Loucy (cell line): Measurements from ENCODE around the gene ZNF280B.

ENCODE experiments used
- H2AFZ ChIP-seq: fragments of 200-600 bp; sonication (generic); 2 replicates; pipeline ENCODE4 v1.6.0; 2016; ENCODE audit warnings: antibody characterized with exemption, mild to moderate bottlenecking, low read length, moderate library complexity
- H3F3A ChIP-seq: fragments of 200-600 bp; 2 replicates; pipeline ENCODE4 v1.6.0; 2016; ENCODE audit warnings: antibody characterized with exemption, low read depth, mild to moderate bottlenecking
- H3K27me3 ChIP-seq: fragments of 200-600 bp; sonication (generic); 2 replicates; pipeline ENCODE4 v1.6.1; 2014; ENCODE audit warnings: low read length, mild to moderate bottlenecking; ENCODE audit not compliant: insufficient read depth, poor library complexity, severe bottlenecking
- H3K36me3 ChIP-seq: fragments of 200-600 bp; sonication (generic); 2 replicates; pipeline ENCODE4 v1.6.1; 2016; ENCODE audit warnings: low read length; ENCODE audit not compliant: insufficient read depth
- H3K4me1 ChIP-seq: fragments of 200-600 bp; sonication (generic); 2 replicates; pipeline ENCODE4 v1.5.1; 2014; ENCODE audit warnings: low read length, mild to moderate bottlenecking; ENCODE audit not compliant: insufficient read depth, poor library complexity, severe bottlenecking
- H3K4me2 ChIP-seq: fragments of 200-600 bp; sonication (generic); 2 replicates; pipeline ENCODE4 v1.6.0; 2014; ENCODE audit warnings: antibody characterized with exemption, low read length, low read depth, mild to moderate bottlenecking; ENCODE audit not compliant: poor library complexity, severe bottlenecking
- H3K4me3 ChIP-seq: fragments of 200-600 bp; sonication (generic); 2 replicates; pipeline ENCODE4 v1.5.1; 2014; ENCODE audit warnings: low read length, mild to moderate bottlenecking, mixed read lengths; ENCODE audit not compliant: poor library complexity, severe bottlenecking
- H3K79me2 ChIP-seq: fragments of 200-600 bp; sonication (generic); 2 replicates; pipeline ENCODE4 v1.6.1; 2014; ENCODE audit warnings: low read length; ENCODE audit not compliant: insufficient read depth
- H3K9ac ChIP-seq: fragments of 200-600 bp; sonication (generic); 2 replicates; pipeline ENCODE4 v1.6.0; 2014; ENCODE audit warnings: mild to moderate bottlenecking, low read depth, low read length, moderate library complexity; ENCODE audit not compliant: poor library complexity, severe bottlenecking
- H3K9me2 ChIP-seq: fragments of 200-600 bp; sonication (generic); replicated peaks from 2 replicates; pipeline ENCODE4 v1.6.1; 2016; ENCODE audit warnings: low read depth, low read length, mixed read lengths
- H3K9me3 ChIP-seq: fragments of 200-600 bp; sonication (generic); 2 replicates; pipeline ENCODE4 v1.6.1; 2014; ENCODE audit warnings: mild to moderate bottlenecking, antibody characterized with exemption, low read length, low read depth; ENCODE audit not compliant: insufficient read depth
- H4K20me1 ChIP-seq: fragments of 200-600 bp; sonication (generic); 2 replicates; pipeline ENCODE4 v1.6.0; 2014; ENCODE audit warnings: antibody characterized with exemption, low read length, mild to moderate bottlenecking; ENCODE audit not compliant: insufficient read depth, poor library complexity, severe bottlenecking
- EZH2phosphoT487 ChIP-seq: fragments of 200-600 bp; IDR thresholded peaks from 2 replicates; pipeline ENCODE4 v1.6.1; 2018; ENCODE audit warnings: antibody characterized with exemption, mild to moderate bottlenecking, moderate library complexity, borderline replicate concordance
- TF ChIP-seq, protein P1 (sequence below): fragments of 200-600 bp; sonication (generic); conservative IDR thresholded peaks from 2 replicates; pipeline ENCODE4 v1.5.1; 2014; ENCODE audit warnings: mild to moderate bottlenecking, antibody characterized with exemption, low read length

ZNF280B gene

DNA sequence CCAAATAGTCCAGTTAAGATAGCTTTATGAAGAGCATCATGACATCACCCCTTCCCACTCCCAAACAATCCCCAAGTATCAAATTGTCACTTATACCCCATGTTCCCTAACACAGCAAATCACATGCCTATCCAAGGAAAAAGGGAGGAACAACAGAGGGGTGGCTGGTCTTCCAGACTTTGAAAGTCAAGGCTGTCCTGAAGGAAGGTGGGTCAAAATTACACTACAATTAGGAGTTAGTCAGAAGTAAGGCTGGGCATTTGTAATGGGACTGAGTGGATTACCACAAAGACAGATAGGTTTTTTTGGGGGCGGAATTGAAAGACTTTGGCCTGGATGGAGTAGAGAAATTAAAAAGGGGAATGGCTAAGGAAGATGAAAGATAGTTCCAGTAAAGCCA lies 44.6 kb upstream of the ZNF280B start:
- no peak overlapping the region for H2AFZ ChIP-seq
- no peaks in the 10 kb centered on the region for H3K9me3 ChIP-seq
- no peaks in the 10 kb centered on the region for H3K9me2 ChIP-seq
- no peak overlapping the region for H3K4me3 ChIP-seq
- H3K4me2 ChIP-seq, result no peak overlapping the region
- no peaks in the 10 kb centered on the region for H3K27me3 ChIP-seq
- no peak overlapping the region for H3K9ac ChIP-seq
- no peaks in the 10 kb centered on the region for H3F3A ChIP-seq
- H4K20me1 ChIP-seq, result no peaks in the 10 kb centered on the region
- no peaks in the 10 kb centered on the region for H3K79me2 ChIP-seq
- H3K4me1 ChIP-seq, result no peaks in the 10 kb centered on the region
- no peaks in the 10 kb centered on the region for H3K36me3 ChIP-seq
- no peak for TF ChIP-seq EZH2phosphoT487
- TF ChIP-seq, protein P1, sequence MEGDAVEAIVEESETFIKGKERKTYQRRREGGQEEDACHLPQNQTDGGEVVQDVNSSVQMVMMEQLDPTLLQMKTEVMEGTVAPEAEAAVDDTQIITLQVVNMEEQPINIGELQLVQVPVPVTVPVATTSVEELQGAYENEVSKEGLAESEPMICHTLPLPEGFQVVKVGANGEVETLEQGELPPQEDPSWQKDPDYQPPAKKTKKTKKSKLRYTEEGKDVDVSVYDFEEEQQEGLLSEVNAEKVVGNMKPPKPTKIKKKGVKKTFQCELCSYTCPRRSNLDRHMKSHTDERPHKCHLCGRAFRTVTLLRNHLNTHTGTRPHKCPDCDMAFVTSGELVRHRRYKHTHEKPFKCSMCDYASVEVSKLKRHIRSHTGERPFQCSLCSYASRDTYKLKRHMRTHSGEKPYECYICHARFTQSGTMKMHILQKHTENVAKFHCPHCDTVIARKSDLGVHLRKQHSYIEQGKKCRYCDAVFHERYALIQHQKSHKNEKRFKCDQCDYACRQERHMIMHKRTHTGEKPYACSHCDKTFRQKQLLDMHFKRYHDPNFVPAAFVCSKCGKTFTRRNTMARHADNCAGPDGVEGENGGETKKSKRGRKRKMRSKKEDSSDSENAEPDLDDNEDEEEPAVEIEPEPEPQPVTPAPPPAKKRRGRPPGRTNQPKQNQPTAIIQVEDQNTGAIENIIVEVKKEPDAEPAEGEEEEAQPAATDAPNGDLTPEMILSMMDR, result no peak

DNA sequence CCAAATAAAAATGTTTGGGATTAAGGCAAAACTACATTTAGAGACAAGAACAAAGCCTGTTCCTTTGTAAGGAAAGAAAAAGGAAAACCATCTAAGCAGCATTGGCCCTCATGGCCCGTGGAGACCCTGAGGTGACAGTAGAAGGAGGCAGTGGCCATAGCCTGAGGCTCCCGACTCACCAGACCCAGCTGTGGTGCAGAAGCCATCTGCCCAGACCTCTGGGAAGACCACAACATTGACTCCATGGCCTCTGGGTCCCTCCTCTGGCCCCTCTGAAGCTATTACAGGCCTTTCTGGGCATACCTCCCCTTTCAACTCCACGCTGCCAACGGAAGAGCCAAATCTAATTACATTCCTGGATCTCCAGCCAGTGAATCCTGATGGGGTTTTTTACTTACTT lies 44.1 kb upstream of the ZNF280B start:
- Histone ChIP-seq H2AFZ (no peak overlapping the region), H3K36me3 (no peaks in the 10 kb centered on the region), H3K9me2 (no peaks in the 10 kb centered on the region), H3K4me2 (no peak overlapping the region), H4K20me1 (no peaks in the 10 kb centered on the region), H3F3A (no peaks in the 10 kb centered on the region), H3K9me3 (no peaks in the 10 kb centered on the region), H3K9ac (no peak overlapping the region), H3K79me2 (no peaks in the 10 kb centered on the region), H3K4me1 (no peaks in the 10 kb centered on the region), H3K27me3 (no peaks in the 10 kb centered on the region), H3K4me3 (no peak overlapping the region)
- TF ChIP-seq EZH2phosphoT487, result no peak
- TF ChIP-seq, protein P1, result peak; percentile 60

DNA sequence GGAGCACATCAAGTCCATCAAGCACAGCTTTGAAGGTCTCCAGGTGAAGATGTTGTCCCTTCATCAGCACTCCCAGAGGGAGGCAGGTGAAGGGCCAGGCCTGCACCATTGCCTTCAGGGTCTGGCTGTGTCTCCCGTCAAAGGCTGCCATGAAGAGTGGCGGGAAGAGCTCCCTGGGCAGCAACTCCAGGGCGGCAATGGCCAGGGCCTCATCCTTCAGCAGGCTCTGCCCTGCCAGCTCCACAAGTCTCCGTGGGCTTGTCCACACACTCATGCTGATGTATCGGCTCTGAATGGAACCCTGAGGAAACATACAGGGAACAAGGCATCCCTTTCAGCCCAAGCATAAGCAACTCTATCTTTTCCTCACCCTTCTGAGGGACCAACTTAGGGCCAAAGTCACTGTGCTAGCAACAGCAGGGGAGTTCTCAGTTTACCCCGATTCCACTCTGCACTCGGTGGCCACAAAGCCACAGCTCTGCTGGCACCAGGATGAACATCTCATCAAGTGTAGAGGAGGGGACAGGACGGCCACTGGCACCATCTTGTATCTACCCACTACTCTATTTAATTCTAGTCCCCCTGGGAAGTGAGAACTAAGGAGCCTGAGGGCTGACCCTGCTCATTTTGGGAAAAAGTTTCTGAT lies 42.4 kb upstream of the ZNF280B start:
- Histone ChIP-seq H3K4me1 (no peaks in the 10 kb centered on the region), H3K9me2 (no peaks in the 10 kb centered on the region), H3K9me3 (no peaks in the 10 kb centered on the region), H3K9ac (no peak overlapping the region), H3K79me2 (no peaks in the 10 kb centered on the region), H3K4me2 (no peak overlapping the region), H3K27me3 (no peaks in the 10 kb centered on the region), H3K4me3 (no peak overlapping the region), H3K36me3 (no peaks in the 10 kb centered on the region), H4K20me1 (no peaks in the 10 kb centered on the region), H2AFZ (no peak overlapping the region), H3F3A (no peaks in the 10 kb centered on the region)
- no peak for TF ChIP-seq EZH2phosphoT487
- TF ChIP-seq, protein P1, result no peak
